K562 (cell line): ENCODE results near the gene TMEM205. TPM values are rescaled to one million over a fixed set of nuclear protein-coding genes. Genes with fewer than 3 reads are reported as not detected.

ENCODE experiments used
- ATAC-seq: fragments of 200-7000 bp; cut with Tn5 transposase; 3 replicates; pipeline ENCODE4 v1.9.1; 2020; ENCODE audit warnings: moderate library complexity
- BruUV-seq: library from RNA; stranded (reverse); fragments of 400-500 nt; replicated peaks from 2 replicates; lab custom pipeline; 2021; lab: Mats Ljungman, UMichigan
- CTCF ChIA-PET: fragments of 300-600 bp; formaldehyde crosslinking; extraction: SDS; loops from one replicate; lab custom pipeline; 2021; ENCODE audit warnings: low intra/inter-chr PET ratio; lab: Yijun Ruan, JAX
- POLR2A ChIA-PET: fragments of 300-600, 350-650 bp; sonication (Branson Sonifier 250); formaldehyde crosslinking; extraction: SDS; loops from one replicate; lab custom pipeline; 2021; ENCODE audit warnings: antibody characterized with exemption, inconsistent platforms; lab: Yijun Ruan, JAX
- DNase-seq, 4 experiments: peaks; one replicate each; pipeline versions ENCODE4 v3.0.0 to v3.0.0-alpha.2; 2011 to 2018; ENCODE audit warnings: low spot score in 3 of 4, mixed read lengths in 3 of 4; ENCODE audit errors: extremely low read depth in 1 of 4
- FAIRE-seq: peaks from 2 replicates; lab custom pipeline; 2011; peaks lifted over from hg19 to GRCh38; lab: Jason Lieb, UNC
- H2AFZ ChIP-seq: 2 replicates; pipeline ENCODE4 v1.6.0; 2011; ENCODE audit warnings: low read depth, low read length, control low read depth, inconsistent platforms
- H3K27ac ChIP-seq: fragments of 200-600 bp; 3 replicates; pipeline ENCODE4 v1.8.0; 2011; ENCODE audit warnings: low read depth, mild to moderate bottlenecking, control low read depth, inconsistent platforms, low read length, moderate library complexity, mixed read lengths; ENCODE audit errors: extremely low read depth
- H3K27me3 ChIP-seq, 2 experiments: fragments of 300-600 bp in 1 of 2; 2 replicates in 1 of 2; 3 replicates in 1 of 2; pipeline versions ENCODE4 v1.6.0 to v1.8.0; 2011; ENCODE audit warnings: inconsistent platforms in 2 of 2, low read length in 2 of 2, mild to moderate bottlenecking in 1 of 2, mixed read lengths in 1 of 2, moderate library complexity in 1 of 2; ENCODE audit not compliant: control insufficient read depth in 2 of 2, insufficient read depth in 2 of 2
- H3K36me3 ChIP-seq: fragments of 300-600 bp; 3 replicates; pipeline ENCODE4 v1.8.0; 2011; ENCODE audit warnings: mild to moderate bottlenecking, low read length, inconsistent platforms; ENCODE audit not compliant: control insufficient read depth, insufficient read depth
- H3K4me1 ChIP-seq, 2 experiments: fragments of 200-600 bp in 1 of 2; replicated peaks in 1 of 2; 2 replicates in 1 of 2; 3 replicates in 1 of 2; pipeline versions ENCODE4 v1.5.1 to v1.8.0; 2011; ENCODE audit warnings: inconsistent platforms in 2 of 2, low read length in 2 of 2, mild to moderate bottlenecking in 1 of 2, mixed read lengths in 1 of 2, moderate library complexity in 1 of 2; ENCODE audit not compliant: control insufficient read depth in 2 of 2, insufficient read depth in 2 of 2
- H3K4me2 ChIP-seq: 2 replicates; pipeline ENCODE4 v1.6.1; 2011; ENCODE audit warnings: low read length, control low read depth, inconsistent platforms, mixed read lengths; ENCODE audit not compliant: insufficient read depth
- H3K4me3 ChIP-seq: fragments of 200-600 bp; sonication (generic), shearing (Covaris generic); 2 replicates; pipeline ENCODE4 v1.5.1; 2016; ENCODE audit warnings: control low read depth, inconsistent platforms
- H3K79me2 ChIP-seq: fragments of 200-600 bp; 3 replicates; pipeline ENCODE4 v1.8.0; 2011; ENCODE audit warnings: low read length, inconsistent platforms; ENCODE audit not compliant: control insufficient read depth, insufficient read depth
- H3K9ac ChIP-seq, 2 experiments: 2 replicates each; pipeline versions ENCODE4 v1.6.0 to v1.6.1; 2011; ENCODE audit warnings: low read depth in 2 of 2, low read length in 2 of 2, control low read depth in 1 of 2, inconsistent platforms in 1 of 2, mild to moderate bottlenecking in 1 of 2, mixed read lengths in 1 of 2; ENCODE audit not compliant: insufficient read depth in 1 of 2
- H3K9me1 ChIP-seq: one replicate; pipeline ENCODE4 v1.6.0; 2011; ENCODE audit warnings: inconsistent platforms, mild to moderate bottlenecking, low read length, moderate library complexity; ENCODE audit not compliant: control insufficient read depth, insufficient read depth
- H3K9me3 ChIP-seq: replicated peaks from 2 replicates; pipeline ENCODE4 v1.5.1; 2011; ENCODE audit warnings: low read depth, low read length, inconsistent platforms; ENCODE audit not compliant: control insufficient read depth, insufficient read depth
- H4K20me1 ChIP-seq: replicated peaks from 2 replicates; pipeline ENCODE4 v1.6.1; 2011; ENCODE audit warnings: low read length, inconsistent platforms, mixed read lengths; ENCODE audit not compliant: control insufficient read depth, insufficient read depth
- BCL6 ChIP-seq: fragments of 250-450 bp; sonication (Bioruptor Pico); IDR thresholded peaks from 2 replicates; pipeline ENCODE4 v1.4.0; 2020
- BCOR ChIP-seq: fragments of 450-650 bp; IDR thresholded peaks from 2 replicates; pipeline ENCODE4 v1.6.1; 2016
- CTBP1 ChIP-seq: fragments of 450-650 bp; IDR thresholded peaks from 2 replicates; pipeline ENCODE4 v1.6.1; 2016; ENCODE audit warnings: borderline replicate concordance
- CXXC5 ChIP-seq: fragments of 250-450 bp; sonication (Bioruptor Pico); IDR thresholded peaks from 2 replicates; pipeline ENCODE4 v1.8.0; 2022; ENCODE audit warnings: inconsistent platforms, mild to moderate bottlenecking, moderate library complexity
- ESRRA ChIP-seq: fragments of 450-650 bp; IDR thresholded peaks from 2 replicates; pipeline ENCODE4 v1.6.1; 2014; ENCODE audit warnings: low read depth, mild to moderate bottlenecking, moderate library complexity, borderline replicate concordance
- FOSL1 ChIP-seq: fragments of 200-800 bp; sonication (Bioruptor generic); conservative IDR thresholded peaks from 2 replicates; pipeline ENCODE4 v1.6.1; 2016; ENCODE audit warnings: missing genetic modification characterization, missing compliant biosample characterization
- FOXA3 ChIP-seq, 2 experiments: fragments of 450-650 bp in 1 of 2; sonication (generic) in 1 of 2; formaldehyde crosslinking; IDR thresholded peaks in 1 of 2; conservative IDR thresholded peaks in 1 of 2; 2 replicates each; pipeline versions ENCODE4 v1.4.0 to v1.8.0; 2020 to 2022; ENCODE audit warnings: mild to moderate bottlenecking in 2 of 2, missing genetic modification reagents in 1 of 2
- HNRNPK ChIP-seq: fragments of 200-400 bp; formaldehyde crosslinking; IDR thresholded peaks from one replicate; pipeline ENCODE4 v1.6.1; 2018; ENCODE audit warnings: mild to moderate bottlenecking, low read depth, low read length; ENCODE audit not compliant: poor library complexity, severe bottlenecking
- HNRNPL ChIP-seq: fragments of 200-400 bp; formaldehyde crosslinking; IDR thresholded peaks from 2 replicates; pipeline ENCODE4 v1.6.1; 2017; ENCODE audit warnings: low read depth, mild to moderate bottlenecking, low read length
- NCOA1 ChIP-seq: fragments of 450-650 bp; IDR thresholded peaks from 2 replicates; pipeline ENCODE4 v1.6.1; 2016; ENCODE audit warnings: low read depth
- NR4A1 ChIP-seq, 2 experiments: fragments of 250-450 bp in 1 of 2; fragments of 450-650 bp in 1 of 2; sonication (Bioruptor Pico) in 1 of 2; IDR thresholded peaks; 2 replicates each; pipeline versions ENCODE4 v1.4.0 to v1.6.1; 2016 to 2020; ENCODE audit warnings: mild to moderate bottlenecking in 2 of 2, missing compliant biosample characterization in 1 of 2, missing genetic modification characterization in 1 of 2, moderate library complexity in 1 of 2
- NUFIP1 ChIP-seq: fragments of 450-650 bp; IDR thresholded peaks from 2 replicates; pipeline ENCODE4 v1.6.1; 2018; ENCODE audit not compliant: partially characterized antibody
- POLR2B ChIP-seq: fragments of 450-650 bp; IDR thresholded peaks from 2 replicates; pipeline ENCODE4 v1.6.1; 2018; ENCODE audit warnings: low read depth; ENCODE audit not compliant: partially characterized antibody
- TRIM28 ChIP-seq: fragments of 450-650 bp; IDR thresholded peaks from 2 replicates; pipeline ENCODE4 v1.6.1; 2017
- ZBTB49 ChIP-seq: sonication (generic); formaldehyde crosslinking; IDR thresholded peaks from 2 replicates; pipeline ENCODE4 v1.8.0; 2022; ENCODE audit warnings: missing genetic modification reagents, mild to moderate bottlenecking, borderline replicate concordance
- ZNF134 ChIP-seq: fragments of 250-450 bp; sonication (Bioruptor Pico); conservative IDR thresholded peaks from 2 replicates; pipeline ENCODE4 v1.4.0; 2020
- ZNF175 ChIP-seq: fragments of 200-800 bp; sonication (Bioruptor generic); IDR thresholded peaks from 2 replicates; pipeline ENCODE4 v1.6.1; 2016; ENCODE audit warnings: low read depth, mild to moderate bottlenecking, missing genetic modification characterization, missing compliant biosample characterization
- ZNF79 ChIP-seq: fragments of 250-450 bp; sonication (Bioruptor Pico); IDR thresholded peaks from 2 replicates; pipeline ENCODE4 v1.4.0; 2020; ENCODE audit warnings: low read depth, mild to moderate bottlenecking, moderate library complexity
- in situ Hi-C: fragments of 300-500 bp; cut with MboI; formaldehyde crosslinking; loops from 4 replicates; pipeline ENCODE4 v1.15.0; 2018; ENCODE audit warnings: inconsistent platforms, mixed read lengths
- intact Hi-C: fragments of 100-400 bp; cut with micrococcal nuclease; formaldehyde crosslinking; loops from 2 replicates; pipeline ENCODE4 v1.14.2; 2022
- polyA plus RNA-seq, 8 experiments: library from polyadenylated mRNA; depleted of rRNA in 4 of 8; stranded (reverse) in 5 of 8; unstranded in 3 of 8; fragments of >200 nt; fragmentation: Nextera tagmentation in 2 of 8; fragmentation: Illumina TruSeq in 1 of 8; extraction: Ambion mirVana in 2 of 8; extraction: Trizol in 1 of 8; gene quantifications; 2 replicates each; pipeline versions ENCODE4 v1.2.1 to v1.2.3, GENCODE V29; 2011 to 2014; ENCODE audit warnings: inconsistent platforms in 1 of 8, missing spikeins in 1 of 8
- total RNA-seq, 7 experiments: library from RNA; depleted of rRNA in 6 of 7; stranded (reverse); fragments of >200 nt in 6 of 7; fragmentation: Illumina TruSeq in 2 of 7; extraction: Trizol in 2 of 7; gene quantifications; 2 replicates each; pipeline versions ENCODE4 v1.2.1 to v1.2.3, GENCODE V29; 2011 to 2021; ENCODE audit warnings: low replicate concordance in 1 of 7
- TF ChIP-seq, protein P1 (sequence below): fragments of 200-800 bp; sonication (Bioruptor generic); IDR thresholded peaks from 2 replicates; pipeline ENCODE4 v1.6.1; 2017; ENCODE audit warnings: missing genetic modification characterization, missing compliant biosample characterization

The TMEM205 gene
- total and polyA plus RNA-seq, 9 of the 15 experiments (the other 6 are each of a cell fraction or from before 2014, with no cell fraction given) = 21.3 to 81.5 (median 44.1) TPM

- peaks cover 11% of the 10 kb centered on the region for H4K20me1 ChIP-seq
- H3K27ac ChIP-seq = peak overlapping the region; percentile 65
- DNase-seq (peak; percentile 43 to 57 (median 48)), FAIRE-seq (peak; percentile 68), ATAC-seq (no peak)
- H3K4me2 ChIP-seq = peak overlapping the region; percentile 12; the same call in 1 of the 2 replicates
- H3K9ac ChIP-seq = peak overlapping the region in 1 of 2 experiments; percentile 22; a peak in 1 of 4 replicates
- peaks cover 22 to 48% of the 10 kb centered on the region in 2 experiments for H3K4me1 ChIP-seq
- no TSS peak for BruUV-seq
- in situ Hi-C loops (loop anchor here (5.0 kb wide), 1 partner anchor 80 kb away; the partner anchor contains the start of gene TSPAN16), intact Hi-C loops (no loop called here)
- no peaks in the 10 kb centered on the region for H3K27me3 ChIP-seq
- H3K9me1 ChIP-seq = peaks cover 3% of the 10 kb centered on the region
- H2AFZ ChIP-seq = peak overlapping the region; percentile 68
- H3K9me3 ChIP-seq = no peaks in the 10 kb centered on the region
- H3K36me3 ChIP-seq = peaks cover 44% of the 10 kb centered on the region
- H3K4me3 ChIP-seq = no peak overlapping the region
- CTCF ChIA-PET = interaction anchor here (0.7 kb wide), 1 partner anchor 67 kb away, joined by 3 read pairs; no protein-coding TSS in a partner anchor
- H3K79me2 ChIP-seq = peaks cover 24% of the 10 kb centered on the region; the same call in 2 of the 3 replicates
- POLR2A ChIA-PET = interaction anchor here (0.6 to 1.9 kb wide), 5 partner anchors 51 to 1776 kb away, joined by 3 to 6 read pairs (median 3); partner anchors contain the start of genes ODAD3 and PRKCSH
- peak; percentile 45; the same call in 1 of the 2 replicates for TF ChIP-seq ZNF79 (CRISPR knock-in tag)
- no peak for TF ChIP-seq ZBTB49 (CRISPR knock-in tag)
- TF ChIP-seq ZNF175 (CRISPR knock-in tag) = peak; percentile 89
- TF ChIP-seq HNRNPK = no peak
- TF ChIP-seq CTBP1 = no peak
- peak; percentile 32; the same call in 1 of the 2 replicates for TF ChIP-seq FOSL1 (tag)
- TF ChIP-seq FOXA3 (CRISPR knock-in tag; conservative IDR thresholded peaks at IDR 0.05 in 1 of 2, IDR thresholded peaks at IDR 0.05 in 1 of 2) = no peak
- no peak for TF ChIP-seq NCOA1
- no peak for TF ChIP-seq ESRRA
- 0 out of 2 replicates have a peak, but pooled peaks have one; percentile 14 for TF ChIP-seq ZNF134
- TF ChIP-seq BCOR = no peak
- TF ChIP-seq TRIM28 = no peak
- no peak for TF ChIP-seq NR4A1 (CRISPR knock-in tag; IDR thresholded peaks at IDR 0.05)
- no peak for TF ChIP-seq NR4A1 (tag; IDR thresholded peaks at IDR 0.05)
- TF ChIP-seq, protein P1, sequence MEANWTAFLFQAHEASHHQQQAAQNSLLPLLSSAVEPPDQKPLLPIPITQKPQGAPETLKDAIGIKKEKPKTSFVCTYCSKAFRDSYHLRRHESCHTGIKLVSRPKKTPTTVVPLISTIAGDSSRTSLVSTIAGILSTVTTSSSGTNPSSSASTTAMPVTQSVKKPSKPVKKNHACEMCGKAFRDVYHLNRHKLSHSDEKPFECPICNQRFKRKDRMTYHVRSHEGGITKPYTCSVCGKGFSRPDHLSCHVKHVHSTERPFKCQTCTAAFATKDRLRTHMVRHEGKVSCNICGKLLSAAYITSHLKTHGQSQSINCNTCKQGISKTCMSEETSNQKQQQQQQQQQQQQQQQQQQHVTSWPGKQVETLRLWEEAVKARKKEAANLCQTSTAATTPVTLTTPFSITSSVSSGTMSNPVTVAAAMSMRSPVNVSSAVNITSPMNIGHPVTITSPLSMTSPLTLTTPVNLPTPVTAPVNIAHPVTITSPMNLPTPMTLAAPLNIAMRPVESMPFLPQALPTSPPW = 0 out of 2 replicates have a peak, but pooled peaks have one; percentile 28
- no peak for TF ChIP-seq NUFIP1
- no peak for TF ChIP-seq HNRNPL
- TF ChIP-seq CXXC5 (CRISPR knock-in tag) = peak; percentile 8; the same call in 1 of the 2 replicates
- TF ChIP-seq BCL6 (CRISPR knock-in tag) = no peak
- no peak for TF ChIP-seq POLR2B
Observed at GRCh38 chr19:11377237-11377636, 31.2 kb upstream of the TMEM205 start.
